ENCODE measurements around the gene DUSP1.

DUSP1 gene

GRCh38 chr5:172739375-172739774 lies 31.6 kb downstream of the DUSP1 start:
- ATAC-seq (ENCODE audit: low read depth) (no peak), DNase-seq (ENCODE audit: low spot score) (no peak)
- Histone ChIP-seq H3K4me1 (ENCODE audit: insufficient read depth, poor library complexity, severe bottlenecking) (peaks cover 11% of the 10 kb centered on the region), H3K27me3 (ENCODE audit: insufficient read depth, poor library complexity, severe bottlenecking) (no peaks in the 10 kb centered on the region), H3K4me3 (ENCODE audit: severe bottlenecking) (no peak overlapping the region), H3K27ac (ENCODE audit: poor library complexity, severe bottlenecking) (no peak overlapping the region), H3K36me3 (ENCODE audit: low read depth) (no peaks in the 10 kb centered on the region), H3K9me3 (ENCODE audit: severe bottlenecking) (no peaks in the 10 kb centered on the region)
- TF ChIP-seq, protein P1, sequence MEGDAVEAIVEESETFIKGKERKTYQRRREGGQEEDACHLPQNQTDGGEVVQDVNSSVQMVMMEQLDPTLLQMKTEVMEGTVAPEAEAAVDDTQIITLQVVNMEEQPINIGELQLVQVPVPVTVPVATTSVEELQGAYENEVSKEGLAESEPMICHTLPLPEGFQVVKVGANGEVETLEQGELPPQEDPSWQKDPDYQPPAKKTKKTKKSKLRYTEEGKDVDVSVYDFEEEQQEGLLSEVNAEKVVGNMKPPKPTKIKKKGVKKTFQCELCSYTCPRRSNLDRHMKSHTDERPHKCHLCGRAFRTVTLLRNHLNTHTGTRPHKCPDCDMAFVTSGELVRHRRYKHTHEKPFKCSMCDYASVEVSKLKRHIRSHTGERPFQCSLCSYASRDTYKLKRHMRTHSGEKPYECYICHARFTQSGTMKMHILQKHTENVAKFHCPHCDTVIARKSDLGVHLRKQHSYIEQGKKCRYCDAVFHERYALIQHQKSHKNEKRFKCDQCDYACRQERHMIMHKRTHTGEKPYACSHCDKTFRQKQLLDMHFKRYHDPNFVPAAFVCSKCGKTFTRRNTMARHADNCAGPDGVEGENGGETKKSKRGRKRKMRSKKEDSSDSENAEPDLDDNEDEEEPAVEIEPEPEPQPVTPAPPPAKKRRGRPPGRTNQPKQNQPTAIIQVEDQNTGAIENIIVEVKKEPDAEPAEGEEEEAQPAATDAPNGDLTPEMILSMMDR (IDR thresholded peaks at IDR 0.05; ENCODE audit: poor library complexity, severe bottlenecking): no peak

DNA sequence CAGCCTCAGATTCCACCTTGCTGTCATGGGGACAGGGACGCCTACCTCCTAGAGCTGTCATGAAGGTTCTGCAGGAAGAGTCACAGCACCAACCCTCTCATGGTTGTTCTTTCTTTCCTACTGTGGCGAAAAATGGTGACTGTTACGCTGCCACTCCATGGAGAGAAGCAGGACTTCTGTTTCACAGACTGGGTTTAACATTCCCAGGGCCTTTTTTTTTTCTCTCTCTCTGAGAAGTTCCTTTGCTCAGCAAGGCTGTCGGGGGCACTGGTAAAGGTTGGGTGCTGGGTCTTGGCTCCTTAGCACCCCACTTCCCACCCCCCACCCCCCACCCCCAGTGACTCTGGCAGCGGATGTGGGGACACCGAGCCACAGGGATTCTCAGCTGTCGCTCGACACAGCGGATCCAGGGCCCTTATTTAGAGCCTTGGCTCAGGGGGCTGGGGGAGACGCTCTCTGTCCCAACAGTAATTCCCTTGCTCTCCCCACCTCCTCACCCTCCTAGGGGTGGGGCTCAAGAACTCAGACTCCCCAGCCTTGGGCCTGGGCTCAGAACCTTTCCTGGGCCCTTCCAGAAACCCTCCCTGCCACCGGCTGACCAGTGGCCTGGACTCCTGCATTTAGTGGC lies 34.4 kb downstream of the DUSP1 start:
- H3K9me3 ChIP-seq (ENCODE audit: severe bottlenecking): no peaks in the 10 kb centered on the region
- H3K4me1 ChIP-seq (ENCODE audit: insufficient read depth, poor library complexity, severe bottlenecking): peaks cover 30% of the 10 kb centered on the region
- H3K27me3 ChIP-seq (ENCODE audit: insufficient read depth, poor library complexity, severe bottlenecking): no peaks in the 10 kb centered on the region
- no peak for ATAC-seq (ENCODE audit: low read depth)
- no peak overlapping the region for H3K4me3 ChIP-seq (ENCODE audit: severe bottlenecking)
- TF ChIP-seq, protein P1 (IDR thresholded peaks at IDR 0.05; ENCODE audit: poor library complexity, severe bottlenecking): no peak
- H3K36me3 ChIP-seq (ENCODE audit: low read depth): no peaks in the 10 kb centered on the region
- no peak for DNase-seq (ENCODE audit: low spot score)
- no peak overlapping the region for H3K27ac ChIP-seq (ENCODE audit: poor library complexity, severe bottlenecking)

GRCh38 chr5:172735141-172735831 lies 35.7 kb downstream of the DUSP1 start:
- Histone ChIP-seq H3K4me3 (ENCODE audit: severe bottlenecking) (no peak overlapping the region), H3K27ac (ENCODE audit: poor library complexity, severe bottlenecking) (peak overlapping the region; percentile 97), H3K9me3 (ENCODE audit: severe bottlenecking) (no peaks in the 10 kb centered on the region), H3K4me1 (ENCODE audit: insufficient read depth, poor library complexity, severe bottlenecking) (peaks cover 24% of the 10 kb centered on the region), H3K36me3 (ENCODE audit: low read depth) (no peaks in the 10 kb centered on the region), H3K27me3 (ENCODE audit: insufficient read depth, poor library complexity, severe bottlenecking) (no peaks in the 10 kb centered on the region)
- DNase-seq (ENCODE audit: low spot score) (no peak), ATAC-seq (ENCODE audit: low read depth) (no peak)
- TF ChIP-seq, protein P1 (IDR thresholded peaks at IDR 0.05; ENCODE audit: poor library complexity, severe bottlenecking): no peak

- DNase-seq (ENCODE audit: low spot score): peak; percentile 63
- H3K36me3 ChIP-seq (ENCODE audit: low read depth): no peaks in the 10 kb centered on the region
- H3K4me3 ChIP-seq (ENCODE audit: severe bottlenecking): no peak overlapping the region
- peaks cover 24% of the 10 kb centered on the region for H3K4me1 ChIP-seq (ENCODE audit: insufficient read depth, poor library complexity, severe bottlenecking)
- no peaks in the 10 kb centered on the region for H3K9me3 ChIP-seq (ENCODE audit: severe bottlenecking)
- no peaks in the 10 kb centered on the region for H3K27me3 ChIP-seq (ENCODE audit: insufficient read depth, poor library complexity, severe bottlenecking)
- H3K27ac ChIP-seq (ENCODE audit: poor library complexity, severe bottlenecking): peak overlapping the region; percentile 97
- peak; percentile 43 for ATAC-seq (ENCODE audit: low read depth)
- TF ChIP-seq, protein P1 (IDR thresholded peaks at IDR 0.05; ENCODE audit: poor library complexity, severe bottlenecking): no peak
Measured at GRCh38 chr5:172733974-172734346, 37.0 kb downstream of the DUSP1 start.
